Fibroblast of upper back skin (primary cell): ENCODE data around the gene CYP4F22.
"Not testable (repeated sequence)": the region's sequence is repeated elsewhere in the genome, so short reads cannot be mapped to it uniquely, and the experiment has no call there.

Experiments used
- DNase-seq: peaks from one replicate; pipeline ENCODE4 v3.0.0-alpha.2; 2013

CYP4F22 gene

GRCh38 chr19:15495151-15495550, 13.2 kb upstream of the CYP4F22 start:
- DNase-seq = no peak

- DNase-seq = no peak
Measured at GRCh38 chr19:15498156-15498858, 10.0 kb upstream of the CYP4F22 start.

- DNase-seq = no peak
Measured at GRCh38 chr19:15498910-15499309, 9.4 kb upstream of the CYP4F22 start.

GRCh38 chr19:15501596-15501995, 6.7 kb upstream of the CYP4F22 start:
- no peak for DNase-seq

- DNase-seq = no peak
Measured at GRCh38 chr19:15502264-15502663, 6.1 kb upstream of the CYP4F22 start.

GRCh38 chr19:15506074-15506571, 2.2 kb upstream of the CYP4F22 start:
- no peak for DNase-seq

GRCh38 chr19:15507068-15508034, 974 bp upstream of the CYP4F22 start:
- no peak for DNase-seq

GRCh38 chr19:15511671-15512424, 3.5 kb downstream of the CYP4F22 start:
- DNase-seq = no peak

- not testable (repeated sequence) for DNase-seq
Measured at GRCh38 chr19:15515227-15515625, 6.9 kb downstream of the CYP4F22 start.

GRCh38 chr19:15516363-15516762, 8.0 kb downstream of the CYP4F22 start:
- DNase-seq = no peak

- no peak for DNase-seq
Measured at GRCh38 chr19:15517778-15518177, 9.5 kb downstream of the CYP4F22 start.

GRCh38 chr19:15519433-15519976, 11.2 kb downstream of the CYP4F22 start:
- no peak for DNase-seq

- no peak for DNase-seq
Measured at GRCh38 chr19:15524781-15525180, 16.5 kb downstream of the CYP4F22 start.

- no peak for DNase-seq
Measured at GRCh38 chr19:15525291-15525690, 17.0 kb downstream of the CYP4F22 start.

- DNase-seq = no peak
Measured at GRCh38 chr19:15526408-15526807, 18.1 kb downstream of the CYP4F22 start.

- no peak for DNase-seq
Measured at GRCh38 chr19:15527705-15528104, 19.4 kb downstream of the CYP4F22 start.

GRCh38 chr19:15529774-15530372, 21.5 kb downstream of the CYP4F22 start:
- no peak for DNase-seq

GRCh38 chr19:15532779-15533521, 24.6 kb downstream of the CYP4F22 start:
- no peak for DNase-seq

- DNase-seq = not testable (repeated sequence)
Measured at GRCh38 chr19:15533522-15533830, 25.2 kb downstream of the CYP4F22 start.

- DNase-seq = no peak
Measured at GRCh38 chr19:15534957-15535864, 26.9 kb downstream of the CYP4F22 start.

- no peak for DNase-seq
Measured at GRCh38 chr19:15536350-15536749, 28.0 kb downstream of the CYP4F22 start.
